Measurements from ENCODE around the gene KCNK10.

DNA sequence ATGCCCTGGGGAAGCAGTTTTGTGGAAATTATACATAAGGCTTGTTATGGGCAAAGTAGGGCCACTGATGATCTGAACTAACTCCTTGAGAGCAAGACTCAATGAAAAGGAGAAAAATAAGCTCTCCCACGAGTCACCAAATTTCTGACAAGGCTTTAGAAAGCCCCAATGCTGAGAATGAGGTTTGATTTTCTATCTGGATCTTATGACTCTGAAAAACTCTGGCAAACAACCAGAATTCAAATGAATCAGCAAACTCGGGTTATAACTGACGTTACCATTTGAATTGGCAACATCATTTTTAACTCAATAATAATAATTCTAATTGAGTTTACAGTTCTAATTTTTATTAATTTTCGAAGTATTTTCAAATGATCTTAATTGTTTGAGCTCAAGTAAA lies 79.1 kb downstream of the KCNK10 start:
- TF ChIP-seq, protein P1, sequence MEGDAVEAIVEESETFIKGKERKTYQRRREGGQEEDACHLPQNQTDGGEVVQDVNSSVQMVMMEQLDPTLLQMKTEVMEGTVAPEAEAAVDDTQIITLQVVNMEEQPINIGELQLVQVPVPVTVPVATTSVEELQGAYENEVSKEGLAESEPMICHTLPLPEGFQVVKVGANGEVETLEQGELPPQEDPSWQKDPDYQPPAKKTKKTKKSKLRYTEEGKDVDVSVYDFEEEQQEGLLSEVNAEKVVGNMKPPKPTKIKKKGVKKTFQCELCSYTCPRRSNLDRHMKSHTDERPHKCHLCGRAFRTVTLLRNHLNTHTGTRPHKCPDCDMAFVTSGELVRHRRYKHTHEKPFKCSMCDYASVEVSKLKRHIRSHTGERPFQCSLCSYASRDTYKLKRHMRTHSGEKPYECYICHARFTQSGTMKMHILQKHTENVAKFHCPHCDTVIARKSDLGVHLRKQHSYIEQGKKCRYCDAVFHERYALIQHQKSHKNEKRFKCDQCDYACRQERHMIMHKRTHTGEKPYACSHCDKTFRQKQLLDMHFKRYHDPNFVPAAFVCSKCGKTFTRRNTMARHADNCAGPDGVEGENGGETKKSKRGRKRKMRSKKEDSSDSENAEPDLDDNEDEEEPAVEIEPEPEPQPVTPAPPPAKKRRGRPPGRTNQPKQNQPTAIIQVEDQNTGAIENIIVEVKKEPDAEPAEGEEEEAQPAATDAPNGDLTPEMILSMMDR (IDR thresholded peaks at IDR 0.05): no peak
- TF ChIP-seq POLR2A (IDR thresholded peaks at IDR 0.05): no peak

Measured in lower leg skin (tissue), 3 donors.